ENCODE results near the gene CITED2.
A peak's percentile ranks its signal among the peaks of the same experiment; 100 is the strongest.

Gene CITED2

GRCh38 chr6:139361211-139361610, 13.2 kb downstream of the CITED2 start:
- no peaks in the 10 kb centered on the region for H3K27me3 Mint-ChIP-seq
- H3K27ac Mint-ChIP-seq = no peak overlapping the region
- peaks cover 12% of the 10 kb centered on the region for H3K36me3 Mint-ChIP-seq
- no peak for ATAC-seq
- peaks cover 30% of the 10 kb centered on the region for H3K4me1 Mint-ChIP-seq
- H3K4me3 Mint-ChIP-seq = no peak overlapping the region
- H3K9me3 Mint-ChIP-seq = peaks cover 3% of the 10 kb centered on the region

- H3K27ac Mint-ChIP-seq = no peak overlapping the region
- peaks cover 7% of the 10 kb centered on the region for H3K9me3 Mint-ChIP-seq
- H3K4me1 Mint-ChIP-seq = peaks cover 13% of the 10 kb centered on the region
- peaks cover 31% of the 10 kb centered on the region for H3K36me3 Mint-ChIP-seq
- no peak for ATAC-seq
- H3K4me3 Mint-ChIP-seq = no peak overlapping the region
- H3K27me3 Mint-ChIP-seq = no peaks in the 10 kb centered on the region
These were observed 17.5 kb downstream of the CITED2 start for GRCh38 chr6:139356924-139357323.

- Mint-ChIP-seq H3K4me3 (no peak overlapping the region), H3K36me3 (peaks cover 31% of the 10 kb centered on the region), H3K27ac (no peak overlapping the region), H3K27me3 (no peaks in the 10 kb centered on the region), H3K4me1 (peaks cover 4% of the 10 kb centered on the region), H3K9me3 (peaks cover 7% of the 10 kb centered on the region)
- ATAC-seq = no peak
These were observed 18.5 kb downstream of the CITED2 start for GRCh38 chr6:139355777-139356445.

- Mint-ChIP-seq H3K36me3 (peaks cover 31% of the 10 kb centered on the region), H3K27ac (no peak overlapping the region), H3K4me3 (no peak overlapping the region), H3K9me3 (peaks cover 7% of the 10 kb centered on the region), H3K4me1 (no peaks in the 10 kb centered on the region), H3K27me3 (no peaks in the 10 kb centered on the region)
- ATAC-seq = no peak
These were observed 19.3 kb downstream of the CITED2 start for GRCh38 chr6:139355172-139355571.

GRCh38 chr6:139354189-139354588, 20.3 kb downstream of the CITED2 start:
- Mint-ChIP-seq H3K27me3 (no peaks in the 10 kb centered on the region), H3K36me3 (peaks cover 31% of the 10 kb centered on the region), H3K4me1 (no peaks in the 10 kb centered on the region), H3K4me3 (no peak overlapping the region), H3K9me3 (peaks cover 4% of the 10 kb centered on the region), H3K27ac (no peak overlapping the region)
- ATAC-seq = no peak

GRCh38 chr6:139349464-139350020, 24.9 kb downstream of the CITED2 start:
- Mint-ChIP-seq H3K27me3 (no peaks in the 10 kb centered on the region), H3K4me1 (no peaks in the 10 kb centered on the region), H3K4me3 (no peak overlapping the region), H3K27ac (no peak overlapping the region), H3K36me3 (peaks cover 12% of the 10 kb centered on the region), H3K9me3 (no peaks in the 10 kb centered on the region)
- no peak for ATAC-seq

- no peak for ATAC-seq
- no peaks in the 10 kb centered on the region for H3K9me3 Mint-ChIP-seq
- H3K27me3 Mint-ChIP-seq = no peaks in the 10 kb centered on the region
- H3K4me3 Mint-ChIP-seq = no peak overlapping the region
- no peaks in the 10 kb centered on the region for H3K36me3 Mint-ChIP-seq
- peaks cover 8% of the 10 kb centered on the region for H3K4me1 Mint-ChIP-seq
- no peak overlapping the region for H3K27ac Mint-ChIP-seq
These were observed 28.1 kb downstream of the CITED2 start for GRCh38 chr6:139346392-139346791.

- no peaks in the 10 kb centered on the region for H3K36me3 Mint-ChIP-seq
- H3K4me1 Mint-ChIP-seq = peaks cover 8% of the 10 kb centered on the region
- H3K27me3 Mint-ChIP-seq = no peaks in the 10 kb centered on the region
- no peak overlapping the region for H3K4me3 Mint-ChIP-seq
- ATAC-seq = no peak
- no peaks in the 10 kb centered on the region for H3K9me3 Mint-ChIP-seq
- no peak overlapping the region for H3K27ac Mint-ChIP-seq
These were observed 30.1 kb downstream of the CITED2 start for GRCh38 chr6:139344186-139344963.

- no peaks in the 10 kb centered on the region for H3K36me3 Mint-ChIP-seq
- no peaks in the 10 kb centered on the region for H3K9me3 Mint-ChIP-seq
- no peak overlapping the region for H3K27ac Mint-ChIP-seq
- ATAC-seq = no peak
- no peak overlapping the region for H3K4me3 Mint-ChIP-seq
- peaks cover 8% of the 10 kb centered on the region for H3K4me1 Mint-ChIP-seq
- H3K27me3 Mint-ChIP-seq = no peaks in the 10 kb centered on the region
These were observed 31.2 kb downstream of the CITED2 start for GRCh38 chr6:139343052-139343750.

- Mint-ChIP-seq H3K4me1 (peaks cover 16% of the 10 kb centered on the region), H3K9me3 (no peaks in the 10 kb centered on the region), H3K27me3 (no peaks in the 10 kb centered on the region), H3K36me3 (no peaks in the 10 kb centered on the region), H3K4me3 (no peak overlapping the region), H3K27ac (no peak overlapping the region)
- no peak for ATAC-seq
These were observed 33.4 kb downstream of the CITED2 start for GRCh38 chr6:139341060-139341459.

- Mint-ChIP-seq H3K9me3 (no peaks in the 10 kb centered on the region), H3K36me3 (no peaks in the 10 kb centered on the region), H3K4me3 (no peak overlapping the region), H3K4me1 (peaks cover 26% of the 10 kb centered on the region), H3K27ac (no peak overlapping the region), H3K27me3 (no peaks in the 10 kb centered on the region)
- ATAC-seq = no peak
These were observed 35.7 kb downstream of the CITED2 start for GRCh38 chr6:139338795-139339194.

- H3K9me3 Mint-ChIP-seq = no peaks in the 10 kb centered on the region
- H3K4me1 Mint-ChIP-seq = peaks cover 21% of the 10 kb centered on the region
- no peaks in the 10 kb centered on the region for H3K27me3 Mint-ChIP-seq
- no peak overlapping the region for H3K4me3 Mint-ChIP-seq
- H3K27ac Mint-ChIP-seq = no peak overlapping the region
- ATAC-seq = no peak
- no peaks in the 10 kb centered on the region for H3K36me3 Mint-ChIP-seq
These were observed 36.6 kb downstream of the CITED2 start for GRCh38 chr6:139337830-139338229.

GRCh38 chr6:139337001-139337400, 37.4 kb downstream of the CITED2 start:
- H3K36me3 Mint-ChIP-seq = no peaks in the 10 kb centered on the region
- no peak overlapping the region for H3K27ac Mint-ChIP-seq

GRCh38 chr6:139336488-139336887, 38.0 kb downstream of the CITED2 start:
- ATAC-seq = no peak
- Mint-ChIP-seq H3K4me3 (no peak overlapping the region), H3K27me3 (no peaks in the 10 kb centered on the region), H3K4me1 (peaks cover 19% of the 10 kb centered on the region), H3K36me3 (no peaks in the 10 kb centered on the region), H3K9me3 (no peaks in the 10 kb centered on the region), H3K27ac (no peak overlapping the region)

More at GRCh38 chr6:139337001-139337400, 37.4 kb downstream of the CITED2 start:
- ATAC-seq = no peak
- H3K9me3 Mint-ChIP-seq = no peaks in the 10 kb centered on the region
- H3K4me3 Mint-ChIP-seq = no peak overlapping the region
- peaks cover 19% of the 10 kb centered on the region for H3K4me1 Mint-ChIP-seq
- no peaks in the 10 kb centered on the region for H3K27me3 Mint-ChIP-seq

- no peaks in the 10 kb centered on the region for H3K9me3 Mint-ChIP-seq
- no peaks in the 10 kb centered on the region for H3K27me3 Mint-ChIP-seq
- H3K4me1 Mint-ChIP-seq = peaks cover 19% of the 10 kb centered on the region
- peak overlapping the region; percentile 47 for H3K27ac Mint-ChIP-seq
- H3K36me3 Mint-ChIP-seq = no peaks in the 10 kb centered on the region
- no peak overlapping the region for H3K4me3 Mint-ChIP-seq
- no peak for ATAC-seq
These were observed 38.8 kb downstream of the CITED2 start for GRCh38 chr6:139335447-139336210.
